GM21367 (cell line): Measurements from ENCODE around the gene PRPF40B.

Source experiments
- ATAC-seq: cut with Tn5 transposase; IDR thresholded peaks from one replicate; pipeline ENCODE4 v1.9.1; 2021; ENCODE audit not compliant: unreplicated experiment

PRPF40B gene

DNA sequence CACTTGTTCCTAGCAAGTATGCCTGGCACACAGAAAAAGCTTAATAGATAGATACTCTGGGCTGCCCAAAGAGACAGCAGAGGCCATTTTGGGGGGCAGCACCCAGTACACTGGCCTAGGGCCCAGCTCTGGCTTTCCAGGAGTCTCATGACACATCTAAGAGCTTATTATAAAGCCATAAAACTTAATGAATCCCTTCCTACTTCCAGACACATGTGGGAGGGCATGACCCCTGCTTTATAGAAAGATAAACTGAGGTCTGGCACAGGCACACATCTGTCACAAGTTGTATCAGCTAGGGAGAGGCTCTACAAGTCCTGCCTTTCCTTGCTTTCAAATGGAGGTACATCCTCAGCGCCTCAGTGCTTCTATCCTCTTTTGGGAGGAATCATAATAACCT, 56.7 kb downstream of the PRPF40B start:
- no peak for ATAC-seq

DNA sequence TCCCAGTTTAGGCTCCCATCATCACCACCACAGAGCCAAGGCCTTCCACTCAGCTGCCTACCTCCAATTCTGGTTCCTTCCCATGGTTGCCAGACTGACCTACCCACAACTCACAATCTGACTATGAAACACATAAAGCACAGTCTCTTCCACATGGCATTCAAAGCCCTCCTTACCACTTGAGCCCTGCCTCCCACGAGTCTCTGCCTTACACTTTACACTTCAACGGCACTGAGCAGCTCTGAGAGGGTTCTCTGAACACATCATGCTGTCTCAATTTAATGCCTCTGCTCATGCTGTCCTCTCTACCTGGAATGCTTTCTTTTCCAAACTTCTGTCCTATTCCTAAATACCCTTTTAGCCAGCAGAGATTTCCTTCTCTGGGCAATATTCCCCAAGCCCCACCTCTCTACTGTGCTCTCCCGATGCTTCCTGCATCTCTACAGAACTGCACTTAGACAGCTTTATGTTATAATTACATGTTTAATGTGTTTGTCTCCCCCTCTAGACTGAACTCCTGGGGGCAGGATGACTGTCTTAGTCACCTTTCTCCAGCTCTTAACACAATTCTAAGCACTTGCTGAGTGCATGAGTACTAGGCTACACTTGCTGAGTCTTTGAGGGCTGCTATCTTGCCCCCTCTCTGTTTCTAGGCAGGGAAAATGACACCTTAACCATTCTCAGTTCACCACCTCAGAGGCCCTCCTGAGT, 60.4 kb downstream of the PRPF40B start:
- no peak for ATAC-seq

DNA sequence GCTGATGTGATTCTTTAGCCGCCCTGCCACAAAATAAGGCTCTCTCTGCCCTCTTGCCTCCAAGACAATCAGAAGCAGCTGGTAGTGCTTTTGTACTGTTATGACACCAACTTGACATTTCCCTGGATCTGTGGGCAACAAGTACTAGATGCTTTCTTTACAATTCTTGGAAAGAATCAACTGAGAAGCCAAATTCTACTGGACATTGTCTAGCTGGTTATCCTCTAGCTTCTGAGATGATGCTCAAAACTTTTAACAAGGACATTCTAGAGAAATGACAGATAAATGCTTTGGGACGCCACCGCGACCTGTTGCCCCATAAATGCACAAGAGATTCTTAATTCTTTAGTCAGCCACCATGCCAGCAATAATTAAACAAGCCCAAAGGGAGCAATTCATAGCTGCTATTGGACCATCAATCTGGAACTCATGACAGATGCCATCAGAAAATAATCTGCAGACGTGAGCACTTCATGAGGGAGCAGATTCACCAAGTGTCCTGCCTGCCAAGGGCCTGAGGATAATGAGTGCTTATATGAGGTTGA, 61.0 kb downstream of the PRPF40B start:
- ATAC-seq: no peak

- ATAC-seq: no peak
These were observed 64.6 kb downstream of the PRPF40B start for GRCh38 chr12:49687941-49688340.

DNA sequence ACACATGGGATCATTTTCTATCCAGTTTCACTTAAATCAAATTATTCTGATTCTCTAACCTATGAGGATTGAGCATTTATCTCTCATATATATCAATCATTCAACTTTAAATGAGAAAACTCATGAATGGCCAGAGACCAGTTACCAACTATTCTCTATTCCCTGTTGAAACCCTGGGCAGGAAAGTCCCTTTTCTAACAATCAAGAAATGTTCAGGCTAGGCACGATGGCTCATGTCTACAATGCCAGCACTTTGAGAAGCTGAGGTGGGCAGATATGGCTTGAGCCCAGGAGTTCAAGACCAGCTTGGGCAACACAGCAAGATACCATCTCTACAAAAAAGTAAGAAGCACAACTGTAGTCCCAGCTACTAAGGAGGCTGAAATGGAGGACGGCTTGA, 65.9 kb downstream of the PRPF40B start:
- no peak for ATAC-seq

DNA sequence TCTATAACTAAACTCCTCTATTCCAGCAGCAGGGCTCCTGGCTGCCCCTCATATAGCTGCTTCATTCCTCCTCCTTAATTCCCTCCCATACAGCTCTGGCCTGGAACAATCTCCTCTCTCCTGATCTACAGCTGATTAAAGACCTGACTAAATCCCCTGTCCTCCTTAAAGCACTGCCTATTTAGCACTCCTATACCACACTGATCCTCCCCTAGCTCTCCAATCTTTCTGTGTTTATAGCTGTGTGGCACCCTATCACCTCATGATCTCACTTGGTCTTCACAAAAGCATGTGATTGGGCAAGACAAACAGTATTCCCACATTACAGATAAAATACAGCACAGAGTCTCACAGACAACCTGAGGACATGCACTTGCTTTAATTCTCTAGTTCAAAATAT, 66.4 kb downstream of the PRPF40B start:
- ATAC-seq: no peak

- no peak for ATAC-seq
These were observed 69.5 kb downstream of the PRPF40B start for GRCh38 chr12:49692851-49693250.

GRCh38 chr12:49693931-49694444, 70.6 kb downstream of the PRPF40B start:
- no peak for ATAC-seq
